IMR-90 (cell line): ENCODE measurements around the gene SYS1. TPM values are rescaled to one million over a fixed set of nuclear protein-coding genes. Genes with fewer than 3 reads are reported as not detected.

ENCODE experiments used
- ATAC-seq: fragments of 200-7000 bp; cut with Tn5 transposase; 2 replicates; pipeline ENCODE4 v1.9.1; 2020; ENCODE audit warnings: low read depth, mild to moderate bottlenecking, moderate library complexity
- BruUV-seq: library from RNA; stranded (reverse); fragments of 400-500 nt; replicated peaks from 2 replicates; lab custom pipeline; 2021; lab: Mats Ljungman, UMichigan
- CTCF ChIA-PET: fragments of 300-600 bp; formaldehyde crosslinking; extraction: SDS; loops from one replicate; lab custom pipeline; 2021; ENCODE audit warnings: antibody characterized with exemption; lab: Yijun Ruan, JAX
- POLR2A ChIA-PET: fragments of 300-600 bp; sonication (Branson Sonifier 250); formaldehyde crosslinking; loops from one replicate; lab custom pipeline; 2022; ENCODE audit warnings: antibody characterized with exemption; ENCODE audit not compliant: unreplicated experiment; lab: Charles Lee
- DNase-seq: peaks from one replicate; pipeline ENCODE4 v3.0.0; 2013
- H2AFZ ChIP-seq: replicated peaks from 2 replicates; pipeline ENCODE3; 2013; ENCODE audit warnings: low read length, mild to moderate bottlenecking; ENCODE audit not compliant: poor library complexity
- H2AK5ac ChIP-seq: 2 replicates; pipeline ENCODE4 v1.6.1; 2013; ENCODE audit warnings: low read depth, low read length, inconsistent platforms
- H2AK9ac ChIP-seq: replicated peaks from 2 replicates; pipeline ENCODE3; 2013; ENCODE audit warnings: mild to moderate bottlenecking, low read depth, low read length, moderate library complexity; ENCODE audit not compliant: poor library complexity
- H2BK120ac ChIP-seq: 2 replicates; pipeline ENCODE4 v1.6.1; 2013; ENCODE audit warnings: low read depth, low read length, inconsistent platforms
- H2BK15ac ChIP-seq: 3 replicates; pipeline ENCODE4 v1.6.1; 2013; ENCODE audit warnings: low read depth, low read length, inconsistent platforms
- H2BK20ac ChIP-seq: 2 replicates; pipeline ENCODE4 v1.6.1; 2013; ENCODE audit warnings: low read depth, mild to moderate bottlenecking, inconsistent platforms, low read length, moderate library complexity
- H2BK5ac ChIP-seq: 2 replicates; pipeline ENCODE4 v1.6.1; 2013; ENCODE audit warnings: mild to moderate bottlenecking, low read depth, low read length, inconsistent platforms; ENCODE audit not compliant: poor library complexity, severe bottlenecking
- H3K14ac ChIP-seq: replicated peaks from 2 replicates; pipeline ENCODE4 v1.6.1; 2013; ENCODE audit warnings: low read depth, low read length, inconsistent platforms
- H3K18ac ChIP-seq: 2 replicates; pipeline ENCODE4 v1.6.1; 2013; ENCODE audit warnings: low read depth, low read length, control low read depth
- H3K23ac ChIP-seq: 2 replicates; pipeline ENCODE4 v1.6.1; 2013; ENCODE audit warnings: low read depth, low read length, inconsistent platforms
- H3K27ac ChIP-seq: 2 replicates; pipeline ENCODE4 v1.5.1; 2013; ENCODE audit warnings: mild to moderate bottlenecking, control low read depth, low read length; ENCODE audit not compliant: insufficient read depth
- H3K27me3 ChIP-seq: 2 replicates; pipeline ENCODE4 v1.6.1; 2013; ENCODE audit warnings: low read length; ENCODE audit not compliant: control insufficient read depth, insufficient read depth
- H3K36me3 ChIP-seq: 2 replicates; pipeline ENCODE4 v1.6.1; 2013; ENCODE audit warnings: low read length, mixed read lengths; ENCODE audit not compliant: control insufficient read depth, insufficient read depth
- H3K4ac ChIP-seq: 2 replicates; pipeline ENCODE4 v1.6.1; 2013; ENCODE audit warnings: low read depth, low read length, inconsistent platforms
- H3K4me1 ChIP-seq: 2 replicates; pipeline ENCODE4 v1.6.1; 2013; ENCODE audit warnings: low read length, mixed read lengths; ENCODE audit not compliant: control insufficient read depth, insufficient read depth
- H3K4me2 ChIP-seq: 2 replicates; pipeline ENCODE4 v1.6.1; 2013; ENCODE audit warnings: low read depth, mild to moderate bottlenecking, control low read depth, low read length, moderate library complexity
- H3K4me3 ChIP-seq: 2 replicates; pipeline ENCODE4 v1.5.1; 2013; ENCODE audit warnings: low read depth, mild to moderate bottlenecking, control low read depth, low read length, moderate library complexity; ENCODE audit not compliant: insufficient read depth
- H3K56ac ChIP-seq: 2 replicates; pipeline ENCODE4 v1.6.1; 2013; ENCODE audit warnings: low read length, inconsistent platforms; ENCODE audit not compliant: insufficient read depth; ENCODE audit errors: extremely low read depth
- H3K79me1 ChIP-seq, 2 experiments: 2 replicates each; pipeline ENCODE4 v1.6.1; 2013; ENCODE audit warnings: low read length in 2 of 2, inconsistent platforms in 1 of 2, low read depth in 1 of 2
- H3K9ac ChIP-seq: 2 replicates; pipeline ENCODE4 v1.6.1; 2013; ENCODE audit warnings: low read depth, low read length, control low read depth
- H3K9me1 ChIP-seq: 2 replicates; pipeline ENCODE4 v1.6.1; 2013; ENCODE audit warnings: low read length, inconsistent platforms; ENCODE audit not compliant: insufficient read depth
- H3K9me3 ChIP-seq: 2 replicates; pipeline ENCODE4 v1.6.1; 2013; ENCODE audit warnings: low read length; ENCODE audit not compliant: control insufficient read depth, insufficient read depth
- H4K20me1 ChIP-seq: 2 replicates; pipeline ENCODE4 v1.6.1; 2013; ENCODE audit warnings: low read length, inconsistent platforms; ENCODE audit not compliant: insufficient read depth
- H4K5ac ChIP-seq: 2 replicates; pipeline ENCODE4 v1.6.1; 2013; ENCODE audit warnings: mild to moderate bottlenecking, low read depth, low read length, control low read depth
- H4K8ac ChIP-seq, 2 experiments: 2 replicates each; pipeline ENCODE4 v1.6.1; 2013; ENCODE audit warnings: low read depth in 2 of 2, low read length in 2 of 2, control low read depth in 1 of 2, inconsistent platforms in 1 of 2
- H4K91ac ChIP-seq: 2 replicates; pipeline ENCODE4 v1.6.1; 2013; ENCODE audit warnings: low read depth, low read length, inconsistent platforms; ENCODE audit not compliant: insufficient read depth
- CHD1 ChIP-seq: IDR thresholded peaks from 2 replicates; pipeline ENCODE4 v1.6.1; 2012; ENCODE audit warnings: low read depth, low read length, improper control_type of control experiment
- FOS ChIP-seq: fragments of 150-350 bp; IDR thresholded peaks from 2 replicates; pipeline ENCODE4 v1.6.1; 2016; ENCODE audit warnings: low read depth, low read length
- MAFK ChIP-seq: IDR thresholded peaks from 2 replicates; pipeline ENCODE4 v1.6.1; 2012; ENCODE audit warnings: low read depth, low read length, improper control_type of control experiment
- MAZ ChIP-seq: IDR thresholded peaks from 2 replicates; pipeline ENCODE4 v1.6.1; 2012; ENCODE audit warnings: low read depth, mild to moderate bottlenecking, low read length, improper control_type of control experiment, moderate library complexity, borderline replicate concordance
- WGBS, 2 experiments: methylation state at CpG; one replicate each; pipeline versions ENCODE4 v1.1.5 to v1.1.7; 2013; ENCODE audit warnings: missing lambda C conversion rate in 2 of 2; ENCODE audit not compliant: insufficient read length in 1 of 2; ENCODE audit errors: extremely low coverage in 2 of 2; 5-methylcytosine and 5-hydroxymethylcytosine counted together
- dilution Hi-C: fragments of 300-500 bp; cut with HindIII; formaldehyde crosslinking; loops from one replicate; pipeline ENCODE4 v1.14.3; 2018; ENCODE audit warnings: low sequenced_read_pairs; ENCODE audit not compliant: unreplicated experiment
- in situ Hi-C: fragments of 300-500 bp; cut with MboI; formaldehyde crosslinking; loops from 3 replicates; pipeline ENCODE4 v1.14.3; 2019; ENCODE audit warnings: low sequenced_read_pairs, inconsistent platforms, mixed read lengths
- intact Hi-C: fragments of 100-400 bp; cut with micrococcal nuclease; formaldehyde crosslinking; loops from 2 replicates; pipeline ENCODE4 v1.10.0; 2022
- polyA plus RNA-seq, 3 experiments: library from polyadenylated mRNA; depleted of rRNA; stranded (reverse); fragments of >200 nt; gene quantifications; 2 replicates each; pipeline ENCODE4 v1.2.3, GENCODE V29; 2012; ENCODE audit warnings: low replicate concordance in 1 of 3
- total RNA-seq: library from RNA; depleted of rRNA; stranded (reverse); fragments of >200 nt; gene quantifications from 2 replicates; pipeline ENCODE4 v1.2.3, GENCODE V29; 2012
- TF ChIP-seq, protein P1 (sequence below): conservative IDR thresholded peaks from 2 replicates; pipeline ENCODE4 v1.5.1; 2012; ENCODE audit warnings: mild to moderate bottlenecking, low read depth, low read length, improper control_type of control experiment

SYS1 gene
- total and polyA plus RNA-seq, 2 of the 4 experiments (the other 2 are of a cell fraction) = 12.9 to 24.6 TPM

DNA sequence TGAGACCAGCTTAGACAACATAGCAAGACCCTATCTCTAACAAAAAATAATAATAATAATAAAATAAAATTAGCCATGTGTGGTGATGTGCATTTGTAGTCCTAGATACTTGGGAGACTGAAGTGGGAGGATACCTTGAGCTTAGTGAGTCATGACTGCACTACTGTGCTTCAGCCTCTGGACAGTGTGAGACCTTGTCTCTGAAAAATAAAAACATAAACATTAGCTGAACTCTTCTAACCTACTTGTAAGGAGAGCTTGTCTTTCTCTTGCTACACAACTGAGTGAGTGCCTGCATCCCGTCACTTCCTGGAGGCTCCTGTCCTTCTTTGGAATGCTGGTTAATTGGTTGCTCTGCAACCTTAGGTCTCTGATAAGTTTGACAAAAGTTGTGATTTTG, 40.0 kb downstream of the SYS1 start:
- Histone ChIP-seq H3K9me1 (no peaks in the 10 kb centered on the region), H3K36me3 (no peaks in the 10 kb centered on the region), H3K4me2 (no peak overlapping the region), H3K4me3 (no peak overlapping the region), H3K56ac (no peak overlapping the region), H3K4me1 (peaks cover 4% of the 10 kb centered on the region; the same call in 1 of the 2 replicates), H2BK120ac (no peak overlapping the region), H2BK20ac (no peak overlapping the region), H4K8ac (no peak overlapping the region), H2AK5ac (no peak overlapping the region), H4K5ac (no peak overlapping the region), H3K79me1 (peaks cover 0 to 9% of the 10 kb centered on the region in 2 experiments; a peak in 2 of 4 replicates), H2AK9ac (no peak overlapping the region), H2BK15ac (no peak overlapping the region), H2AFZ (no peak overlapping the region), H3K18ac (no peak overlapping the region), H3K9ac (no peak overlapping the region), H3K27ac (no peak overlapping the region), H4K91ac (no peak overlapping the region), H4K20me1 (no peaks in the 10 kb centered on the region), H3K4ac (no peak overlapping the region), H2BK5ac (no peak overlapping the region), H3K14ac (no peak overlapping the region), H3K23ac (no peak overlapping the region), H3K9me3 (peaks cover 6% of the 10 kb centered on the region; the same call in 1 of the 2 replicates), H3K27me3 (no peaks in the 10 kb centered on the region)
- in situ Hi-C loops = no loop called here
- intact Hi-C loops = no loop called here
- BruUV-seq = no TSS peak
- peak; percentile 68 for DNase-seq
- CTCF ChIA-PET = interaction anchor here (1.0 to 2.3 kb wide), 2 partner anchors 34 to 82 kb away, joined by 3 to 5 read pairs; no protein-coding TSS in a partner anchor
- dilution Hi-C loops = no loop called here
- WGBS, 2 experiments = no CpG with 5 or more reads among the region's 1 CpG
- TF ChIP-seq FOS = no peak
- no peak for TF ChIP-seq MAZ
- no peak for TF ChIP-seq CHD1
- TF ChIP-seq, protein P1, sequence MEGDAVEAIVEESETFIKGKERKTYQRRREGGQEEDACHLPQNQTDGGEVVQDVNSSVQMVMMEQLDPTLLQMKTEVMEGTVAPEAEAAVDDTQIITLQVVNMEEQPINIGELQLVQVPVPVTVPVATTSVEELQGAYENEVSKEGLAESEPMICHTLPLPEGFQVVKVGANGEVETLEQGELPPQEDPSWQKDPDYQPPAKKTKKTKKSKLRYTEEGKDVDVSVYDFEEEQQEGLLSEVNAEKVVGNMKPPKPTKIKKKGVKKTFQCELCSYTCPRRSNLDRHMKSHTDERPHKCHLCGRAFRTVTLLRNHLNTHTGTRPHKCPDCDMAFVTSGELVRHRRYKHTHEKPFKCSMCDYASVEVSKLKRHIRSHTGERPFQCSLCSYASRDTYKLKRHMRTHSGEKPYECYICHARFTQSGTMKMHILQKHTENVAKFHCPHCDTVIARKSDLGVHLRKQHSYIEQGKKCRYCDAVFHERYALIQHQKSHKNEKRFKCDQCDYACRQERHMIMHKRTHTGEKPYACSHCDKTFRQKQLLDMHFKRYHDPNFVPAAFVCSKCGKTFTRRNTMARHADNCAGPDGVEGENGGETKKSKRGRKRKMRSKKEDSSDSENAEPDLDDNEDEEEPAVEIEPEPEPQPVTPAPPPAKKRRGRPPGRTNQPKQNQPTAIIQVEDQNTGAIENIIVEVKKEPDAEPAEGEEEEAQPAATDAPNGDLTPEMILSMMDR = no peak; the same call in 1 of the 2 replicates
- no peak for TF ChIP-seq MAFK
- POLR2A ChIA-PET = no interaction called here
- peak; percentile 53 for ATAC-seq
